Measurements from ENCODE around the gene PUM2. TPM values are rescaled to one million over a fixed set of nuclear protein-coding genes. Genes with fewer than 3 reads are reported as not detected.

Gene PUM2
- polyA plus RNA-seq, 1 donor (not counting 4 experiments of a cell fraction or from before 2014, with no cell fraction given): 47.5 TPM

- Histone ChIP-seq H3K27me3 (ENCODE audit: control insufficient read depth, extremely low read depth, insufficient read depth, low read length) (no peaks in the 10 kb centered on the region), H3K4me2 (ENCODE audit: control insufficient read depth, extremely low read depth, insufficient read depth, low read depth, low read length) (no peak overlapping the region), H2AFZ (ENCODE audit: control insufficient read depth, low read length) (no peak overlapping the region), H4K20me1 (ENCODE audit: control insufficient read depth, extremely low read depth, insufficient read depth, low read length) (no peaks in the 10 kb centered on the region), H3K9ac (ENCODE audit: control insufficient read depth, extremely low read depth, insufficient read depth, low read length) (no peak overlapping the region), H3K4me1 (ENCODE audit: control insufficient read depth, extremely low read depth, insufficient read depth, low read length) (peaks cover 19% of the 10 kb centered on the region), H3K4me3 (ENCODE audit: control insufficient read depth in 2 of 3, extremely low read depth in 1 of 3, insufficient read depth in 2 of 3, low read depth in 1 of 3, low read length in 3 of 3) (no peak overlapping the region), H3K9me1 (ENCODE audit: control insufficient read depth, extremely low read depth, insufficient read depth, low read length) (no peaks in the 10 kb centered on the region), H3K36me3 (ENCODE audit: control insufficient read depth in 2 of 2, extremely low read depth in 1 of 2, insufficient read depth in 2 of 2, low read length in 2 of 2) (peaks cover 9 to 23% of the 10 kb centered on the region in 2 experiments), H3K9me3 (ENCODE audit: control insufficient read depth, low read depth, low read length) (no peaks in the 10 kb centered on the region), H3K27ac (ENCODE audit: control insufficient read depth, insufficient read depth, low read length) (peak overlapping the region; percentile 69), H3K79me2 (ENCODE audit: control insufficient read depth, insufficient read depth, low read length) (peaks cover 22% of the 10 kb centered on the region)
- dilution Hi-C loops (cut with MboI; ENCODE audit: extremely low pct_ligation_motif_present, low sequenced_read_pairs): no loop called here
- TF ChIP-seq, protein P1, sequence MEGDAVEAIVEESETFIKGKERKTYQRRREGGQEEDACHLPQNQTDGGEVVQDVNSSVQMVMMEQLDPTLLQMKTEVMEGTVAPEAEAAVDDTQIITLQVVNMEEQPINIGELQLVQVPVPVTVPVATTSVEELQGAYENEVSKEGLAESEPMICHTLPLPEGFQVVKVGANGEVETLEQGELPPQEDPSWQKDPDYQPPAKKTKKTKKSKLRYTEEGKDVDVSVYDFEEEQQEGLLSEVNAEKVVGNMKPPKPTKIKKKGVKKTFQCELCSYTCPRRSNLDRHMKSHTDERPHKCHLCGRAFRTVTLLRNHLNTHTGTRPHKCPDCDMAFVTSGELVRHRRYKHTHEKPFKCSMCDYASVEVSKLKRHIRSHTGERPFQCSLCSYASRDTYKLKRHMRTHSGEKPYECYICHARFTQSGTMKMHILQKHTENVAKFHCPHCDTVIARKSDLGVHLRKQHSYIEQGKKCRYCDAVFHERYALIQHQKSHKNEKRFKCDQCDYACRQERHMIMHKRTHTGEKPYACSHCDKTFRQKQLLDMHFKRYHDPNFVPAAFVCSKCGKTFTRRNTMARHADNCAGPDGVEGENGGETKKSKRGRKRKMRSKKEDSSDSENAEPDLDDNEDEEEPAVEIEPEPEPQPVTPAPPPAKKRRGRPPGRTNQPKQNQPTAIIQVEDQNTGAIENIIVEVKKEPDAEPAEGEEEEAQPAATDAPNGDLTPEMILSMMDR (optimal IDR thresholded peaks at IDR 0.05 in 1 of 3, IDR thresholded peaks at IDR 0.05 in 1 of 3, conservative IDR thresholded peaks at IDR 0.05 in 1 of 3; ENCODE audit: extremely low read depth in 1 of 3, insufficient read depth in 2 of 3, low read length in 3 of 3): no peak
- no peak for TF ChIP-seq EZH2 (IDR thresholded peaks at IDR 0.05; ENCODE audit: low read length)
- no peak for DNase-seq (ENCODE audit: low read depth, low spot score)
- FAIRE-seq: no peak
Measured at GRCh38 chr2:20291846-20292408, 58.7 kb downstream of the PUM2 start.

- TF ChIP-seq EZH2 (IDR thresholded peaks at IDR 0.05; ENCODE audit: low read length): no peak
- TF ChIP-seq, protein P1 (optimal IDR thresholded peaks at IDR 0.05 in 1 of 3, IDR thresholded peaks at IDR 0.05 in 1 of 3, conservative IDR thresholded peaks at IDR 0.05 in 1 of 3; ENCODE audit: extremely low read depth in 1 of 3, insufficient read depth in 2 of 3, low read length in 3 of 3): peak; percentile 70 to 90 (median 86)
- H3K4me2 ChIP-seq (ENCODE audit: control insufficient read depth, extremely low read depth, insufficient read depth, low read depth, low read length): no peak overlapping the region
- H3K4me3 ChIP-seq (ENCODE audit: control insufficient read depth in 2 of 3, extremely low read depth in 1 of 3, insufficient read depth in 2 of 3, low read depth in 1 of 3, low read length in 3 of 3): no peak overlapping the region
- H3K9ac ChIP-seq (ENCODE audit: control insufficient read depth, extremely low read depth, insufficient read depth, low read length): no peak overlapping the region
- H2AFZ ChIP-seq (ENCODE audit: control insufficient read depth, low read length): peak overlapping the region; percentile 66
- no peaks in the 10 kb centered on the region for H4K20me1 ChIP-seq (ENCODE audit: control insufficient read depth, extremely low read depth, insufficient read depth, low read length)
- H3K27ac ChIP-seq (ENCODE audit: control insufficient read depth, insufficient read depth, low read length): peak overlapping the region; percentile 69
- H3K9me3 ChIP-seq (ENCODE audit: control insufficient read depth, low read depth, low read length): no peaks in the 10 kb centered on the region
- peaks cover 6 to 17% of the 10 kb centered on the region in 2 experiments for H3K36me3 ChIP-seq (ENCODE audit: control insufficient read depth in 2 of 2, extremely low read depth in 1 of 2, insufficient read depth in 2 of 2, low read length in 2 of 2)
- no peaks in the 10 kb centered on the region for H3K9me1 ChIP-seq (ENCODE audit: control insufficient read depth, extremely low read depth, insufficient read depth, low read length)
- dilution Hi-C loops (cut with MboI; ENCODE audit: extremely low pct_ligation_motif_present, low sequenced_read_pairs): no loop called here
- FAIRE-seq (peak; percentile 85), DNase-seq (ENCODE audit: low read depth, low spot score) (peak; percentile 45)
- H3K27me3 ChIP-seq (ENCODE audit: control insufficient read depth, extremely low read depth, insufficient read depth, low read length): no peaks in the 10 kb centered on the region
- H3K79me2 ChIP-seq (ENCODE audit: control insufficient read depth, insufficient read depth, low read length): peaks cover 23% of the 10 kb centered on the region
- peaks cover 19% of the 10 kb centered on the region for H3K4me1 ChIP-seq (ENCODE audit: control insufficient read depth, extremely low read depth, insufficient read depth, low read length)
Measured at GRCh38 chr2:20291106-20291564, 59.5 kb downstream of the PUM2 start.
